NCI-H146 treated with DMSO at 0.1 percent for 48 hours (cell line): ENCODE data around the gene LEMD1.

Experiments
- DNase-seq: peaks from one replicate; lab custom pipeline; 2025; ENCODE audit not compliant: unreplicated experiment; lab: John Stamatoyannopoulos, UW

Gene LEMD1

DNA sequence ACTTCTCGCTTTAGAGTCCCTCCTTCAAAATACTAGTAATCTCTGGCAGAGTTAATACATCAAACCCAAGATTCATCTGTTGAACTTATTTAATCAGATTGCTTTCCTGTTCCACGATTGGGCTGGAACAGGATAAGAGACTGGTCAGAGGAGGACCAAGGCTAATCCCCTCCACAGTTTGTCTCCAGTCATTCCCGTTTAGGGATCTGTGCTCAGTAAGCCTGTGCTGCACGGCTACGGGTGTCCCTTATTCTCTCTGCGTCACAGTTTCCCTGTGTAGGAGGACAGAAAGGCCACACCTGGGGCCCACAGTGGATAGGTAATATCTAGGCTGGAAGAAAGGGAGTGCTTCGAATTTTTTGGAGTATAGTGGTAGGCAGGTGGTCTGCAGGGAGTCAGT is 83.8 kb downstream of the LEMD1 start:
- DNase-seq, result no peak

DNA sequence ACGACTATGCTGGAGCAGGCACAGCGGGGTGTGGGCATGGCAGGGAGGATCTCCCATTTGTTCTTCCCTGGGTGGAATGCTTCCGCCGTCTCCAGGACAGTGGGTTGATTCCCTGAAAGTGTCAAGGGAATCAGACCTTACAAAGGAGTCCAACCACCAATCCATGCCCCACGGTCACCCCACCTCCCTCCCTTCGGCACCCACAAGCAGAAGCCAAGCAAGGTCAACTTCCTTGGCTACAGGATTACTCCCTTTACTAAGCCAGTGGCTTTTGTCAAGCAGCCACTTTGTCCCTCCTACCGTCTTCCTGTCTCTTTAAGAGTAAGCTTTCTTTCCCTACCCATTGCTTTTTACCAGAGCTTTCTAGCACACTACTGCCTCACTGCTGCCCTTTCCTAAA is 84.4 kb downstream of the LEMD1 start:
- no peak for DNase-seq

GRCh38 chr1:205335692-205336091 is 86.2 kb downstream of the LEMD1 start:
- peak; percentile 37 for DNase-seq

GRCh38 chr1:205332015-205332791 is 89.7 kb downstream of the LEMD1 start:
- DNase-seq, result no peak
